NCI-H526 (cell line): Measurements from ENCODE around the gene KLHL17.

ENCODE experiments used
- DNase-seq, 2 experiments: peaks; one replicate each; lab custom pipeline; 2025; lab: John Stamatoyannopoulos, UW

The KLHL17 gene

DNA sequence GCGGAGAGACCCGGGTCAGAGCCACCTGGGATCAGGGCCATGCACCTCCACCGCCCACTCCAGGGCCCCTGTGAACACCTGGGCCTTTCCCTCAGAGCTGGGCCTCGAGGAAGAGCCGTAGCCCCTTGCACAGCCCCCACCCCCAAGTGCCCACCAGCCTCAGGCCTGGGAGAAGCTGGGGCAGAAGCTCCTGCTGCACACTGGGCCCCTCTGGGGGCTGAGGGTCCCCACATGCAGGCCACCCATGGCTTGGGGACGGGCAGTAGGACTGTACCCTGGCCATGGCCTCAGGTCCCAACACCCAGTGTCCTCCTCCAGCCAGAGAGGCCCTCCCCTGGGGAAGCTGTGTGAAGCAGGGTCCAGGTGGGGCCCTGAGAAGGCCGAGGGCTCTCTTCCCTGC lies 7.8 kb upstream of the KLHL17 start:
- no peak for DNase-seq

GRCh38 chr1:953524-954320 lies 6.7 kb upstream of the KLHL17 start:
- DNase-seq = no peak

DNA sequence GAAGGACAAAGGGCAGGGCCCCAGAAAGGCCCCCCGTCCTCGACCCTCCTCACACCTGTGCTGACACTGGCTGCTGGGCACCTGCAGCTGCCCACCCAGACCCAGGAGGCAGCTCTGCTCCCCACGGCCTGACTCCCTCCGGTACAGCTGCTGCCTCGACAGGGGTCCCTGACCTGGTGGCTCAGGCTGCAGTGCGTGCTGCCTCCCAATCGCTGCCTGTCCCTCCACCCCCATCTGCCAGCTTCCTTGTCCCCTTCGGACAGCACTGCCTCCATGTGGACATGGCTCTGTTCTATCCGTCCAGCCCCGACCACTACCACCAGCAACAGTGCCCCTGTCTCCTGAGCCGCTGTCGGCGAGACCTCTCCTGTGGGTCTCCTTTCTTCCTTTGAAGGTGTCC lies 5.5 kb upstream of the KLHL17 start:
- DNase-seq = no peak

- no peak for DNase-seq
Measured at GRCh38 chr1:955474-955873, 4.9 kb upstream of the KLHL17 start.

DNA sequence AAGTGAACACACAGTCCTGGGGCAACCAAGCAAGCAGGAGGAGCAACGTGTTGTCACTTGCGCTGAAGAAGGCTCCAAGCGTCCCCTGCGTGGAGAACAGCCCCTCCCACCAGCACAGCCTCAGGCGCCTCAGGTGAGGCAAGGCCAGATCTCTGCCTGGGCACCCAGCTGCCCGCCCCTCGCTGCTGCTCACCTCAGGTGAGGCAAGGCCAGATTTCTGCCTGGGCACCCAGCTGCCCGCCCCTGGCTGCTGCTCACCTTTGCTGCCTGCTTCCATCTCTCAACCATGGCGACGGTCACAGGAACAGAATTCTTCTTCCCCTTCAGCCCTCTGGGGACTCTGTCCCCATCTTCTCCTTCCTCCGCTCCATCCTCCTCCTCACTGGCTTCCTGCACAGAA lies 3.7 kb upstream of the KLHL17 start:
- DNase-seq = no peak

- peak; percentile 56 to 94 for DNase-seq
Measured at GRCh38 chr1:958823-959730, 1.3 kb upstream of the KLHL17 start, which contains the start of gene NOC2L. NOC2L (minus strand) TSS chr1:959256; CDS start chr1:959240, 16 bp downstream.

DNA sequence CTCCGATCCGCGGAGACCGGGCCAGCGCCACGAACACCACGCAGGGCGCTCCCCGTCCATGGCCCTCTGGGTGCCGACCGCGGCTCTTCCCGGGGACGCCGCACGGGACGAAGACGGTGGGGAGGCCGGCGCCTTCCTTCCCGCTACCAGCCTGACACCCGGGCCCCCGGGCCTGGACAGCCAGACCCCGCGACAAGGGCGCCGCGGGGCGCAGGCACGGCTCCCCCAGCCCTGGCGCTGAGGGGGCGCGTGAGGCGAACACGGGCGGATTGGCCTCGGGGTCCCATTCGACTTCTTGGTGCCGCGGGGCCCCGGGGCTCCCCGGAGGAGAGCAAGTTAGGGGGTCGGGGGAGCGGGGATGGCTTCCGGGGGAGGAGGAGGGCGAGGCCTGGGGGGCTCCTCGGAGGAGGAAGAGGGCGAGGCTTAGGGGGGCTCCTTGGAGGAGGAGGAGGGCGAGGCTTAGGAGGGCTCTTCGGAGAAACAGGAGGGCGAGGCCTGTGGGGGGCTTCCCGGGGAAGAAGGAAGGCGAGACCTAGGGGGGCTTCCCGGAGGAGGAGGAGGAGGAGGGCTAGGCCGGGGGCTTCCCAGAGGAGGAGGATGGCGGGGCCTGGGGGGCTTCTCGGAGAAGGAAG lies 537 bp upstream of the KLHL17 start:
- DNase-seq = no peak

GRCh38 chr1:961132-961669 lies 817 bp downstream of the KLHL17 start:
- no peak for DNase-seq

DNA sequence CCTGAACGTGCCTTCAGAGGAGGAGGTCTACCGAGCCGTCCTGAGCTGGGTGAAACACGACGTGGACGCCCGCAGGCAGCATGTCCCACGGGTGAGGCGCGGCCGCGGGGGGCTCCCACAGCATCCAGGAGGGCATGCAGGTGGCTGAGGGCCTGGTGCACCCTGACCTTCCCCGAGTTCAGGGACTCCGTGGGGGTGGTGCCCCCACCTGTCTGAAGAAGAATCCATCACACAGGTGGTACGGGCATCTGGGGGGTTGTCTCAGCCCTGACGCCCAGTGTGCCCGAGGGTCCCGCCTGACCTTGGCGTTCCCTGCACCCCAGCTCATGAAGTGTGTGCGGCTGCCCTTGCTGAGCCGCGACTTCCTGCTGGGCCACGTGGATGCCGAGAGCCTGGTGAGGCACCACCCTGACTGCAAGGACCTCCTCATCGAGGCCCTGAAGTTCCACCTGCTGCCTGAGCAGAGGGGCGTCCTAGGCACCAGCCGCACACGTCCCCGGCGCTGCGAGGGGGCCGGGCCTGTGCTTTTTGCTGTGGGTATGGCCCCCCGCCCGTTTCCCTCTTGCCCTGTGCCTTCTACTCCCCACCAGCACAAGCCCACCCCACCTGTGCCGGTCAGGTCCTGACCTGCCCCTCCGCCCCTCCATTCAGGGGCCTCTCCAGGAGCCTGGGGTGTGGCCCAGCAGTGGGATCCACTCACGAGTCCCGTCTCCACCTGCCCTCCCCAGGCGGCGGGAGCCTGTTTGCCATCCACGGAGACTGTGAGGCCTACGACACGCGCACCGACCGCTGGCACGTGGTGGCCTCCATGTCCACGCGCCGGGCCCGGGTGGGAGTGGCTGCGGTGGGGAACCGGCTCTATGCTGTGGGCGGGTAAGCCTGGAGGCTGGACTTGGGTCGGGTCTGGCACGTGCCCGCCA lies 2.3 kb downstream of the KLHL17 start:
- no peak for DNase-seq

- no peak for DNase-seq
Measured at GRCh38 chr1:963301-963651, 2.9 kb downstream of the KLHL17 start.

DNA sequence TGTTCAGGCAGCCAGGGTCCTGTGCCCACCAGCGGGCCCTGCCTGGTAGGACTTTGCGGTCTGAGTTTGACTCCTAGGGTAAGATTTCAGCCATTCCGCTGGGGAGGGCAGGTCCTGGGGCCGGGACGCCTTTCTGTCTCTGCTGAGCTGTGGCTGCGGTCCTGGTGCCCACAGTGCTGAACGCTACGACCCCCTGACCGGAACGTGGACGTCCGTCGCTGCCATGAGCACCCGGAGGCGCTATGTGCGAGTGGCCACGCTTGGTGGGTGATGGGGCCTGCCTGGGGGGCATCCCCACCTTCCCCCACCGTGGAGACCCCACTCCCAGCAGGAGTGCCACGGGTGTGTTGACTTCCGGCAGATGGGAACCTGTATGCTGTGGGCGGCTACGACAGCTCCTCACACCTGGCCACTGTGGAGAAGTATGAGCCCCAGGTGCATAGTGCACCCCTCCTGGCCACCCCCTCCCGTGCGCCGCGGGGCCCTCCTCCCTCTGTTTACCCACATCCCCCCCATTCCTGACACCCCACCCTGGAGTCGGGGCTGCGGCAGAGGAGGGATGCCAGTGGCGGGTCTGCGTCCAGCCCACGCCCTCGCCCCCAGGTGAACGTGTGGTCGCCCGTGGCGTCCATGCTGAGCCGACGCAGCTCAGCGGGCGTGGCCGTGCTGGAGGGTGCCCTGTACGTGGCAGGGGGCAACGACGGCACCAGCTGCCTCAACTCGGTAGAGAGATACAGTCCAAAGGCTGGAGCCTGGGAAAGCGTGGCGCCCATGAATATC lies 3.6 kb downstream of the KLHL17 start:
- no peak for DNase-seq

DNA sequence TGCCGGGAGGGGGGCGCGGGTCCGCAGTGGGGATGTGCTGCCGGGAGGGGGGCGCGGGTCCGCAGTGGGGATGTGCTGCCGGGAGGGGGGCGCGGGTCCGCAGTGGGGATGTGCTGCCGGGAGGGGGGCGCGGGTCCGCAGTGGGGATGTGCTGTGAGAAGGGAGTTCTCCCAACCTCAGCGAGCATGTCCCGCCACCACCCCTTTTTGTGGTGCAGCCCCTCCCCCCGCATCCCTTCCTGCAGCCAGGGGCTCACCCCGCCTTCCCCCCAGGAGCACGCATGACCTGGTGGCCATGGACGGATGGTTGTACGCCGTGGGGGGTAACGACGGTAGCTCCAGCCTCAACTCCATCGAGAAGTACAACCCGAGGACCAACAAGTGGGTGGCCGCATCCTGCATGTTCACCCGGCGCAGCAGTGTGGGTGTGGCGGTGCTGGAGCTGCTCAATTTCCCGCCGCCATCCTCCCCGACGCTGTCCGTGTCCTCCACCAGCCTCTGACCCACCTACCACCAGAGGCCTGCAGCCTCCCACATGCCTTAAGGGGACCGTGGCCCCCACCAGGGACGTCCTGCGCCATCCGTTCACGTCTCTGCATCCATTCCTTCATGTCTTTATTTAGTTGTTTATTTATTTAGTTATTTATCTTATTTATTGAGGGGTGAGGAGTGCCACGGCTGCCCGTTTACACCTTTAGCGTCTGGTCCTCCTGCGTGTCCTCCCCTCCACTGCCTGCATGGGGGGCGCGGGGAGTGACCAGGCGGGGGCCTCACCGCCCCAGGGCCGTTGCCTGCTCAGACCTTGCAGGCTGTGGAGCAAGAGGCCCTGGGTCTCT lies 4.5 kb downstream of the KLHL17 start:
- no peak for DNase-seq

GRCh38 chr1:965526-966134 lies 5.2 kb downstream of the KLHL17 start:
- DNase-seq = no peak

DNA sequence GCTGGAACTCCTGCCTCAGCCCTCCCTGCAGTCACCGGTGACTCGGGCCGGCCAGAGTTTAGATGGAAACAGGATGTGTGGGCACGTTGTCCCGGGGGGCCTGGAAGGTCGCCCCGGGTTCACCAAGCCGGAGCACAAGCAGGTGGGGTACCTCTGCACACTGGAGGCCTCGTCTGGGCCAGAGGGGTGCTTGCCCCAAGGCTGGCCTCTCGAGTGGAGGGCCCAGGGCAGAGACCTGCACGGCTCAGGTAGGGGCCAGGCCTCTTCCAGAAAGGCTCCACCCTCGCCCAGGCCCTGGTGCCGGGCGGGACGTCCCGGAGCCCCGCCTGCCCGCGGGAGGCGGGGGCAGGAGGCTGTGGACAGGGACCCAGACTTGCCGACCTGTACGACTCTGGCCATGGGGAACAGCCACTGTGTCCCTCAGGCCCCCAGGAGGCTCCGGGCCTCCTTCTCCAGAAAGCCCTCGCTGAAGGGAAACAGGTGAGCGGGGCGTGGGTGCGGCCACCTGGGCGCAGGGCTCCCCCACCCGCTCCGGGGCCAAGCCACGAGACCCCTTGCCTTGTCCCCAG lies 5.8 kb downstream of the KLHL17 start, which contains the start of gene PLEKHN1:
Gene PLEKHN1 (plus strand): TSS at position 348 of the 569 bp plus-strand sequence. CDS start 50 bp downstream, at position 398.
- DNase-seq = no peak

DNA sequence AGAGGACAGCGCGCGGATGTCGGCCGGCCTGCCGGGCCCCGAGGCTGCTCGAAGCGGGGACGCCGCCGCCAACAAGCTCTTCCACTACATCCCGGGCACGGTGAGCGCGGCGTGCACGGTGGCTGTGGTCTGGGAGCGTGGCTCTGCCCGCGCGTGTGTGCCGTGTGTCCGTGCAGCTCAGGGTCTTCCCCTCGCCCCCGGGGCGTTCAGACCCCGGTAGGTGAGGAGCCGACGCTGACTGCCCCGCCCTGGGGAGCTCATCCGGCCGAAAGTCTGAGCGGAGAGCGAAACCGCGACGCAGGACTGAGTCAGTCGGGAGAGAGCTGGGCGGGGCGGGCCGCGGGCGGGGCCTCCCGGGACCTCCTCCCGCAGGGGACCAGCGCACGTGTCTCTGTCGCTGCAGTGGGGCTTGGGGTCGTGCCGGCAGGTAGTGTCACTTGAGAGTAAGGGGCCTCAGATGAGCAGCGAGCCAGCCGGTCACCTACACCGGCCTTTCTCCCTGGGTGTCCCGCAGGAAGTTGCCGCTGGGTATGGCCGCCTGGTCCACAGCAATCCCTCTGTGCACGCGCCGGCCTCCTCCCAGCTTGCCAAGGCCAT lies 6.4 kb downstream of the KLHL17 start:
- peak in 1 of 2 experiments; percentile 62 for DNase-seq

DNA sequence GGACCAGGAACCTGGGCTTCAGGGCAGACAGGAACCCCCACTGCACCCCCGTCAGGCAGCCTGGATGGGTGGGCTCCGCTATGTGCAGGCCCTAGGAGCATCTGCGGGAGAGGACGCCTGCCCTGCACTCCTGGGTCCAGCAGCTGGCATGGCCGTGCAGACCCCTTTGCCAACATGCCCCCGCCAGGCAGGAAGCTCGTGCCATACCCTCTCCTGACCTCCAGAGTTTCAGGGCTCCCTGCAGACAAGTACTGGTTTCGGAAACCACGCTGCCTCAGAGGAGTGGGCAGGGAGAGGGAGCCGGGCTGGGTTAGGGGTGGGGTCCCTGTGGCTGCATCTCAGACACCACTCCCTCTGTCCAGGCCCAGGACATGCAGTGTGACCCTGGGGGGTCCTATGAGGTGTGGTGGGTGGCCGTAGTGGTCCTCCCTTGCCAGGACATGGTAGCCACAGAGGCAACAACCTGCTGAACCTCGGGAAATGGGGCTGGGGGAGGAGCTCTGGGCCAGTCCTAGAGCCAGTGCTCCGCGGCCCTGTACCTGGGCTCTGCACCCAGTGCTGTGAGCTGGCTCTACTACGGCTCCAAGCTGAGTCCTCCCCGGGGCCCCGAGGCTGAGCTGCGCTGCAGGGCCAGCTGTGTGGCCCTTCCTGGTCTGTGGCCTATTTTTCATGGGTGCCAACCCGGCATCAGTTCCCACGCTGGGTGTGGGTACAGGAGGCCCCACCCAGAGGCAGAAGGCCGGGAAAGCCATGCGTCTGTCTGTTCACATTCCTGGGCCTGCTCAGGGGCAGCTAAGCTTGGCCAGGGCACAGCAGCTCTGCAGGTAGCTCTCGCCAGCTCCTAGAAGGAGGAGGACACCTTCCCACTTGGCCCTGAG lies 7.3 kb downstream of the KLHL17 start:
- no peak for DNase-seq

DNA sequence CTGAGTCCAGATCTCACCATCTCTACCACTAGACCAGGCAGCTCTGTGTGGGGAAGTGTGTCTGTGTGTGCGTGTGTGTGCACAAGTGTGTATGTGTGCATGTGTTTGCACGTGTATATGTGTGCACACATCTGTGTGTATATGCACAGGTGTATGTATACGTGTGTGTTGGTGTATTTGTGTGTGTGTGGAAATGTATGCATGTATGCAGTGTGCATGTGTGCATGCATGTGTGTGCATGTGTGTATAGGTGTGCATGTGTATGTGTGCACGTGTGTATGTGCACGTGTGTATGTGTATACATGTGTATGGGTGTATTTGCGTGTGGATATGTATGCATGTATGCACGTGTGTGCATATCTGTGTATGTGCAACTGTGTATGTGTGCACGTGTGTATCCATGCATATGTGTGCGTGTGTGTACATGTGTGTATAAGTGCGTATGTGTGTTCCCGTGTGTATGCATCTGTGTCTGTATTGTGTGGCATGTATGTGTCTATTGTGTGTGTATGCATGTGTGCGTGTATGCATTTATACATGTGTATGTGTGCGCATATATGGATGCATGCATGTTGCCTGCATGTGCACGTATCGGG lies 9.0 kb downstream of the KLHL17 start:
- no peak for DNase-seq
